GM21786 (cell line): ENCODE measurements around the gene OSBPL8.

ENCODE experiments used
- ATAC-seq: cut with Tn5 transposase; IDR thresholded peaks from one replicate; pipeline ENCODE4 v1.9.1; 2021; ENCODE audit not compliant: unreplicated experiment

The OSBPL8 gene

GRCh38 chr12:76317976-76318375 lies 241.6 kb downstream of the OSBPL8 start:
- ATAC-seq, result no peak

- no peak for ATAC-seq
Measured at GRCh38 chr12:76316468-76316867, 243.1 kb downstream of the OSBPL8 start.

- no peak for ATAC-seq
Measured at GRCh38 chr12:76313299-76313698, 246.3 kb downstream of the OSBPL8 start.

GRCh38 chr12:76312315-76312714 lies 247.3 kb downstream of the OSBPL8 start:
- no peak for ATAC-seq

- ATAC-seq, result no peak
Measured at GRCh38 chr12:76311796-76312195, 247.8 kb downstream of the OSBPL8 start.

- no peak for ATAC-seq
Measured at GRCh38 chr12:76310110-76310509, 249.5 kb downstream of the OSBPL8 start.

- no peak for ATAC-seq
Measured at GRCh38 chr12:76308866-76309265, 250.7 kb downstream of the OSBPL8 start.

- ATAC-seq, result no peak
Measured at GRCh38 chr12:76307083-76307482, 252.5 kb downstream of the OSBPL8 start.

- ATAC-seq, result no peak
Measured at GRCh38 chr12:76303989-76304460, 255.5 kb downstream of the OSBPL8 start.

- ATAC-seq, result no peak
Measured at GRCh38 chr12:76303365-76303764, 256.2 kb downstream of the OSBPL8 start.
